NCI-H1694 (cell line): ENCODE data around the gene GNPDA1.

ENCODE experiments used
- DNase-seq: peaks from one replicate; lab custom pipeline; 2025; lab: John Stamatoyannopoulos, UW

GNPDA1 gene

GRCh38 chr5:141954194-141954593 lies 58.6 kb downstream of the GNPDA1 start:
- no peak for DNase-seq

GRCh38 chr5:141952020-141952419 lies 60.8 kb downstream of the GNPDA1 start:
- no peak for DNase-seq

- no peak for DNase-seq
Observed at GRCh38 chr5:141951332-141951781, 61.5 kb downstream of the GNPDA1 start.
